ENCODE data around the gene CDRT15L2.
"Not testable (repeated sequence)": the region's sequence is repeated elsewhere in the genome, so short reads cannot be mapped to it uniquely, and the experiment has no call there.

DNA sequence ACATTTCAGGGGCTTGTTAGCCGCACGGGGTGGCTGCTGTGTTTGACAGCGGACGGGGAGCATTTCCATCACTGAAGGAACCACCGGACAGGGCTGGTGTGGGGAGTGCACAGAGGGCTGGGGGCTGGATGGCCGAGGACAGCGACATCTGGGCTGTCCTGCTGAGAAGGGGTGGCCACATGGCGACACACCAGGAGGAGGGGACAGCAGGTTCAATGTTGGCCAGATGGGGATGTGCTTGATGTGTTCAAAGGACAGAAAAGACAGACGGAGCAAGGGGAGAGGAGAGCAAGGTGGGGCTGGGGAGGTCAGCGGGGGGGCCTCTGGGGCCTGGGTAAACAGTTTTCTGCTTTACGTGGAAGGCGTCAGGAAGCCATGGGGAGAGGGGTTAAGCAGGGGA, 12.8 kb upstream of the CDRT15L2 start:
- TF ChIP-seq, protein P1, sequence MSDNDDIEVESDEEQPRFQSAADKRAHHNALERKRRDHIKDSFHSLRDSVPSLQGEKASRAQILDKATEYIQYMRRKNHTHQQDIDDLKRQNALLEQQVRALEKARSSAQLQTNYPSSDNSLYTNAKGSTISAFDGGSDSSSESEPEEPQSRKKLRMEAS (IDR thresholded peaks at IDR 0.05; ENCODE audit: insufficient read depth, insufficient read length), result not testable (repeated sequence)
- not testable (repeated sequence) for TF ChIP-seq FOS (IDR thresholded peaks at IDR 0.05; ENCODE audit: borderline replicate concordance, insufficient read depth, low read length); POLR2A (IDR thresholded peaks at IDR 0.05; ENCODE audit: low read depth, low read length); CTCF (IDR thresholded peaks at IDR 0.05; ENCODE audit: extremely low read depth in 1 of 2, insufficient read depth in 1 of 2, low read depth in 1 of 2, low read length in 2 of 2); POLR2AphosphoS5 (IDR thresholded peaks at IDR 0.05; ENCODE audit: insufficient read depth, low read depth, low read length); EZH2 (IDR thresholded peaks at IDR 0.05; ENCODE audit: borderline replicate concordance, low read depth, low read length, severe bottlenecking); GATA2 (IDR thresholded peaks at IDR 0.05; ENCODE audit: insufficient read depth, insufficient read length, low read depth, low read length); JUN (IDR thresholded peaks at IDR 0.05; ENCODE audit: borderline replicate concordance, insufficient read depth, insufficient read length, low read depth); MYC (IDR thresholded peaks at IDR 0.05; ENCODE audit: low read depth, low read length)
